Stomach (tissue), 4 donors: ENCODE data around the gene EME2.

Source experiments
- CTCF ChIP-seq, 7 experiments: fragments of 450-650 bp in 4 of 7; fragments of 200-600 bp in 3 of 7; sonication (generic) in 3 of 7; IDR thresholded peaks; one replicate each; pipeline ENCODE4 v1.5.1; 2016 to 2019; ENCODE audit warnings: antibody characterized with exemption in 7 of 7, control low read depth in 2 of 7, mild to moderate bottlenecking in 1 of 7
- POLR2A ChIP-seq, 4 donors: fragments of 450-650 bp; IDR thresholded peaks; one replicate each; pipeline ENCODE4 v1.6.1; 2016; ENCODE audit warnings: antibody characterized with exemption in 4 of 4, control low read depth in 2 of 4, mild to moderate bottlenecking in 1 of 4, moderate library complexity in 1 of 4

- TF ChIP-seq CTCF (IDR thresholded peaks at IDR 0.05) (no peak), POLR2A (IDR thresholded peaks at IDR 0.05) (no peak)
Observed at GRCh38 chr16:1775006-1775845, 2.6 kb downstream of the EME2 start.
